ENCODE results near the gene CD47. TPM values are rescaled to one million over a fixed set of nuclear protein-coding genes. Genes with fewer than 3 reads are reported as not detected.

The CD47 gene
- total and polyA plus RNA-seq, 10 of the 15 experiments (the other 5 are each of a cell fraction or from before 2014, with no cell fraction given): 22.9 to 175 (median 81.1) TPM

DNA sequence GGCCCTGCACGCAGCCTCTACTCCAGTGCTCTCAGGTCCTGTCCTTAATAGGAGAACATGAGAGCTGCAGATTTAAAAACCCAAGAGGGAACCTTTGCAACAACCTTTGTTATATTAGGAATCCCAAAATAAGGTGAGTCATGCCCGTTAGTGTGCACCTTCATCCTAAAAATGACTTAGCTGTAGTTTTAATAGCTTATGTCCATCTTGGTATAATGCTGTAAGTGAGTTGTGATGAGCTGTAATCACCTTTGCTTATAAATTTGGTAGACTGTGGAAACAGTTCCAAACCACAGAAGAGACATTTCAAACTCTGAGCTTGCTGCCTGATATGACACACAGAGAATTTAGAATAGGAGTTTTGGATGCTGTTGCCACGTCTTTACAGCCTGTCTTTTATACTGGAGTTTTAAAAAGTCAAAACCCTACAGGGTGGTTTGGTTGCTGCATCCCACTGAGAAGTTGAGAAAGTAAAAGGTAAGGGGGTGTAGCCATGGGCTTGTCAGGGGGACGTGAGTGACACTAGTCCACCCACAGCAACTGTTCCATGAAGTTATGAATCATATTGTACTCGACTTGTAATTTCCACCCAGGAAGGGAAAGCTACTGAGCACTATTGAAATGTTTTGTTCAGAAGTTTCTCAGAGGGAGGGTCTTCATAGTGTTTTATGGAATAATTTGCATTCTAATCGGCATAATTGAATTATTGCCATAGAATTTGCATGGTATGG is 27.4 kb upstream of the CD47 start:
- ATAC-seq (no peak), FAIRE-seq (no peak), DNase-seq (ENCODE audit: low read depth, low spot score) (no peak)
- Histone ChIP-seq H3K36me3 (ENCODE audit: control insufficient read depth in 2 of 2, insufficient read depth in 2 of 2, low read length in 1 of 2) (no peaks in the 10 kb centered on the region), H3K9me3 (replicated peaks; ENCODE audit: control insufficient read depth, insufficient read depth, low read length) (no peaks in the 10 kb centered on the region), H3K27me3 (replicated peaks in 1 of 2; ENCODE audit: control insufficient read depth in 2 of 2, insufficient read depth in 2 of 2, low read length in 1 of 2) (no peaks in the 10 kb centered on the region), H3K4me3 (no peak overlapping the region), H2AFZ (ENCODE audit: control insufficient read depth, low read depth, low read length) (no peak overlapping the region), H3K4me2 (ENCODE audit: control insufficient read depth, insufficient read depth) (no peak overlapping the region), H3K79me2 (ENCODE audit: control insufficient read depth, insufficient read depth, low read length) (no peaks in the 10 kb centered on the region), H3K4me1 (ENCODE audit: control insufficient read depth, insufficient read depth, low read length) (peaks cover 7% of the 10 kb centered on the region), H3K27ac (ENCODE audit: control insufficient read depth, insufficient read depth) (no peak overlapping the region), H3K9ac (ENCODE audit: control insufficient read depth, insufficient read depth, low read length) (no peak overlapping the region), H4K20me1 (ENCODE audit: control insufficient read depth, insufficient read depth) (no peaks in the 10 kb centered on the region)
- ChIA-PET POLR2A (interaction anchor here (1.0 kb wide), 1 partner anchor 13 kb away, joined by 3 read pairs; no protein-coding TSS in a partner anchor), RAD21 (ENCODE audit: unreplicated experiment) (interaction anchor here (0.6 kb wide), 1 partner anchor 101 kb away, joined by 4 read pairs; no protein-coding TSS in a partner anchor), CTCF (interaction anchor here (0.8 to 1.1 kb wide), 2 partner anchors 10 to 13 kb away, joined by 3 read pairs; no protein-coding TSS in a partner anchor), SMC1A (ENCODE audit: uncharacterized antibody, unreplicated experiment) (interaction anchor here (1.3 kb wide), 1 partner anchor 29 kb away, joined by 3 read pairs; no protein-coding TSS in a partner anchor)
- intact Hi-C loops (cut with micrococcal nuclease; ENCODE audit: unreplicated experiment): no loop called here
- WGBS (ENCODE audit: insufficient coverage, insufficient replicate concordance, low lambda C conversion rate, missing lambda C conversion rate): 57% methylated on average over 6 of the region's 6 CpGs
- in situ Hi-C loops (cut with MboI): no loop called here
- BruUV-seq (replicated peaks): no TSS peak
- TF ChIP-seq, protein P1, sequence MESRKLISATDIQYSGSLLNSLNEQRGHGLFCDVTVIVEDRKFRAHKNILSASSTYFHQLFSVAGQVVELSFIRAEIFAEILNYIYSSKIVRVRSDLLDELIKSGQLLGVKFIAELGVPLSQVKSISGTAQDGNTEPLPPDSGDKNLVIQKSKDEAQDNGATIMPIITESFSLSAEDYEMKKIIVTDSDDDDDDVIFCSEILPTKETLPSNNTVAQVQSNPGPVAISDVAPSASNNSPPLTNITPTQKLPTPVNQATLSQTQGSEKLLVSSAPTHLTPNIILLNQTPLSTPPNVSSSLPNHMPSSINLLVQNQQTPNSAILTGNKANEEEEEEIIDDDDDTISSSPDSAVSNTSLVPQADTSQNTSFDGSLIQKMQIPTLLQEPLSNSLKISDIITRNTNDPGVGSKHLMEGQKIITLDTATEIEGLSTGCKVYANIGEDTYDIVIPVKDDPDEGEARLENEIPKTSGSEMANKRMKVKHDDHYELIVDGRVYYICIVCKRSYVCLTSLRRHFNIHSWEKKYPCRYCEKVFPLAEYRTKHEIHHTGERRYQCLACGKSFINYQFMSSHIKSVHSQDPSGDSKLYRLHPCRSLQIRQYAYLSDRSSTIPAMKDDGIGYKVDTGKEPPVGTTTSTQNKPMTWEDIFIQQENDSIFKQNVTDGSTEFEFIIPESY (IDR thresholded peaks at IDR 0.05): no peak
- TF ChIP-seq POU2F2 (IDR thresholded peaks at IDR 0.05; ENCODE audit: borderline replicate concordance, low read depth, low read length) (no peak), MEF2B (IDR thresholded peaks at IDR 0.05; ENCODE audit: partially characterized antibody, poor library complexity, severe bottlenecking) (no peak), SMC3 (IDR thresholded peaks at IDR 0.05; ENCODE audit: borderline replicate concordance, low read length) (no peak), TAF1 (IDR thresholded peaks at IDR 0.05; ENCODE audit: borderline replicate concordance, low read depth, low read length) (no peak), SIX5 (IDR thresholded peaks at IDR 0.05; ENCODE audit: low read depth, low read length, severe bottlenecking) (no peak), DPF2 (IDR thresholded peaks at IDR 0.05) (no peak), TCF7 (IDR thresholded peaks at IDR 0.05; ENCODE audit: borderline replicate concordance) (no peak), SUZ12 (IDR thresholded peaks at IDR 0.05; ENCODE audit: unreplicated experiment) (no peak), SMAD5 (IDR thresholded peaks at IDR 0.05; ENCODE audit: low read depth) (no peak), POLR2AphosphoS2 (IDR thresholded peaks at IDR 0.05; ENCODE audit: low read depth, low read length) (no peak), HDGF (IDR thresholded peaks at IDR 0.05) (no peak)
- TF ChIP-seq, protein P2, sequence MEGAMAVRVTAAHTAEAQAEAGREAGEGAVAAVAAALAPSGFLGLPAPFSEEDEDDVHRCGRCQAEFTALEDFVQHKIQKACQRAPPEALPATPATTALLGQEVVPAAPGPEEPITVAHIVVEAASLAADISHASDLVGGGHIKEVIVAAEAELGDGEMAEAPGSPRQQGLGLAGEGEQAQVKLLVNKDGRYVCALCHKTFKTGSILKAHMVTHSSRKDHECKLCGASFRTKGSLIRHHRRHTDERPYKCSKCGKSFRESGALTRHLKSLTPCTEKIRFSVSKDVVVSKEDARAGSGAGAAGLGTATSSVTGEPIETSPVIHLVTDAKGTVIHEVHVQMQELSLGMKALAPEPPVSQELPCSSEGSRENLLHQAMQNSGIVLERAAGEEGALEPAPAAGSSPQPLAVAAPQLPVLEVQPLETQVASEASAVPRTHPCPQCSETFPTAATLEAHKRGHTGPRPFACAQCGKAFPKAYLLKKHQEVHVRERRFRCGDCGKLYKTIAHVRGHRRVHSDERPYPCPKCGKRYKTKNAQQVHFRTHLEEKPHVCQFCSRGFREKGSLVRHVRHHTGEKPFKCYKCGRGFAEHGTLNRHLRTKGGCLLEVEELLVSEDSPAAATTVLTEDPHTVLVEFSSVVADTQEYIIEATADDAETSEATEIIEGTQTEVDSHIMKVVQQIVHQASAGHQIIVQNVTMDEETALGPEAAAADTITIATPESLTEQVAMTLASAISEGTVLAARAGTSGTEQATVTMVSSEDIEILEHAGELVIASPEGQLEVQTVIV (IDR thresholded peaks at IDR 0.05; ENCODE audit: borderline replicate concordance, partially characterized antibody): no peak
- TF ChIP-seq, protein P3, sequence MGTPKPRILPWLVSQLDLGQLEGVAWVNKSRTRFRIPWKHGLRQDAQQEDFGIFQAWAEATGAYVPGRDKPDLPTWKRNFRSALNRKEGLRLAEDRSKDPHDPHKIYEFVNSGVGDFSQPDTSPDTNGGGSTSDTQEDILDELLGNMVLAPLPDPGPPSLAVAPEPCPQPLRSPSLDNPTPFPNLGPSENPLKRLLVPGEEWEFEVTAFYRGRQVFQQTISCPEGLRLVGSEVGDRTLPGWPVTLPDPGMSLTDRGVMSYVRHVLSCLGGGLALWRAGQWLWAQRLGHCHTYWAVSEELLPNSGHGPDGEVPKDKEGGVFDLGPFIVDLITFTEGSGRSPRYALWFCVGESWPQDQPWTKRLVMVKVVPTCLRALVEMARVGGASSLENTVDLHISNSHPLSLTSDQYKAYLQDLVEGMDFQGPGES (IDR thresholded peaks at IDR 0.05): no peak
- TF ChIP-seq, protein P4, sequence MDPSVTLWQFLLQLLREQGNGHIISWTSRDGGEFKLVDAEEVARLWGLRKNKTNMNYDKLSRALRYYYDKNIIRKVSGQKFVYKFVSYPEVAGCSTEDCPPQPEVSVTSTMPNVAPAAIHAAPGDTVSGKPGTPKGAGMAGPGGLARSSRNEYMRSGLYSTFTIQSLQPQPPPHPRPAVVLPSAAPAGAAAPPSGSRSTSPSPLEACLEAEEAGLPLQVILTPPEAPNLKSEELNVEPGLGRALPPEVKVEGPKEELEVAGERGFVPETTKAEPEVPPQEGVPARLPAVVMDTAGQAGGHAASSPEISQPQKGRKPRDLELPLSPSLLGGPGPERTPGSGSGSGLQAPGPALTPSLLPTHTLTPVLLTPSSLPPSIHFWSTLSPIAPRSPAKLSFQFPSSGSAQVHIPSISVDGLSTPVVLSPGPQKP (IDR thresholded peaks at IDR 0.05; ENCODE audit: low read depth, low read length): no peak
